SK-N-SH (cell line): ENCODE measurements around the gene COL20A1. TPM values are rescaled to one million over a fixed set of nuclear protein-coding genes. Genes with fewer than 3 reads are reported as not detected.

Source experiments
- CTCF ChIA-PET: fragments of 300-600, 350-600 bp; formaldehyde crosslinking; extraction: SDS; loops from one replicate; lab custom pipeline; 2021; lab: Yijun Ruan, JAX
- POLR2A ChIA-PET: fragments of 350-600 bp; sonication (Branson Sonifier 250); formaldehyde crosslinking; extraction: SDS; loops from one replicate; lab custom pipeline; 2020; ENCODE audit warnings: antibody characterized with exemption, inconsistent platforms; lab: Yijun Ruan, JAX
- DNase-seq: peaks from one replicate; pipeline ENCODE4 v3.0.0; 2012
- H2AFZ ChIP-seq: fragments of 200-600 bp; sonication (generic); 2 replicates; pipeline ENCODE4 v1.8.1; 2016; ENCODE audit warnings: antibody characterized with exemption, mild to moderate bottlenecking, low read depth
- H3F3A ChIP-seq: fragments of 200-600 bp; sonication (generic); replicated peaks from 2 replicates; pipeline ENCODE3; 2016; ENCODE audit warnings: antibody characterized with exemption, mild to moderate bottlenecking; ENCODE audit not compliant: insufficient read depth
- H3K27ac ChIP-seq, 2 experiments: fragments of 200-500 bp in 1 of 2; fragments of 200-600 bp in 1 of 2; sonication (Bioruptor generic) in 1 of 2; sonication (generic), shearing (Covaris generic) in 1 of 2; 2 replicates each; pipeline versions ENCODE4 v1.5.1 to v1.6.1; 2014 to 2016; ENCODE audit warnings: low read depth in 2 of 2, inconsistent platforms in 1 of 2, low read length in 1 of 2, mild to moderate bottlenecking in 1 of 2, mixed read lengths in 1 of 2
- H3K27me3 ChIP-seq: fragments of 200-600 bp; sonication (generic), shearing (Covaris generic); 2 replicates; pipeline ENCODE4 v1.6.1; 2016; ENCODE audit warnings: mixed run types; ENCODE audit not compliant: insufficient read depth
- H3K36me3 ChIP-seq, 2 experiments: fragments of 200-500 bp in 1 of 2; fragments of 200-600 bp in 1 of 2; sonication (Bioruptor generic) in 1 of 2; sonication (generic) in 1 of 2; replicated peaks in 1 of 2; 2 replicates each; pipeline versions ENCODE3 to v1.5.1; 2014 to 2016; ENCODE audit warnings: low read length in 1 of 2, mild to moderate bottlenecking in 1 of 2; ENCODE audit not compliant: insufficient read depth in 2 of 2, control insufficient read depth in 1 of 2
- H3K4me1 ChIP-seq, 2 experiments: fragments of 200-500 bp in 1 of 2; fragments of 200-600 bp in 1 of 2; sonication (Bioruptor generic) in 1 of 2; sonication (generic), shearing (Covaris generic) in 1 of 2; 2 replicates each; pipeline versions ENCODE4 v1.5.1 to v1.6.1; 2014 to 2016; ENCODE audit warnings: low read depth in 1 of 2, low read length in 1 of 2, mixed run types in 1 of 2; ENCODE audit not compliant: insufficient read depth in 2 of 2, control insufficient read depth in 1 of 2
- H3K4me2 ChIP-seq: fragments of 200-600 bp; sonication (generic), shearing (Covaris generic); 2 replicates; pipeline ENCODE4 v1.6.1; 2017; ENCODE audit warnings: mixed run types
- H3K4me3 ChIP-seq, 2 experiments: fragments of 200-500 bp in 1 of 2; fragments of 200-600 bp in 1 of 2; sonication (Bioruptor generic) in 1 of 2; sonication (generic), shearing (Covaris generic) in 1 of 2; 2 replicates each; pipeline versions ENCODE4 v1.5.1 to v1.8.1; 2014 to 2016; ENCODE audit warnings: low read depth in 2 of 2, inconsistent platforms in 1 of 2, low read length in 1 of 2, mild to moderate bottlenecking in 1 of 2, mixed read lengths in 1 of 2, moderate library complexity in 1 of 2
- H3K79me2 ChIP-seq: fragments of 200-600 bp; sonication (generic); 2 replicates; pipeline ENCODE4 v1.8.1; 2017; ENCODE audit warnings: mild to moderate bottlenecking; ENCODE audit not compliant: insufficient read depth
- H3K9ac ChIP-seq: fragments of 200-600 bp; sonication (generic); 2 replicates; pipeline ENCODE4 v1.6.1; 2017; ENCODE audit warnings: mixed run types
- H3K9me2 ChIP-seq: fragments of 200-600 bp; sonication (generic); 2 replicates; pipeline ENCODE4 v1.6.1; 2017; ENCODE audit warnings: mixed run types
- H3K9me3 ChIP-seq: fragments of 200-600 bp; sonication (generic); 2 replicates; pipeline ENCODE4 v1.6.1; 2017; ENCODE audit warnings: mixed run types, mild to moderate bottlenecking, moderate library complexity
- H4K20me1 ChIP-seq: fragments of 200-600 bp; sonication (generic); 2 replicates; pipeline ENCODE4 v1.6.1; 2017; ENCODE audit warnings: mild to moderate bottlenecking, mixed run types; ENCODE audit not compliant: insufficient read depth
- CHD2 ChIP-seq: fragments of 150-350 bp; IDR thresholded peaks from 2 replicates; pipeline ENCODE4 v1.6.1; 2018; ENCODE audit warnings: low read length; ENCODE audit not compliant: partially characterized antibody
- ELF1 ChIP-seq: IDR thresholded peaks from 2 replicates; pipeline ENCODE4 v1.4.0; 2012
- EZH2phosphoT487 ChIP-seq: fragments of 200-600 bp; sonication (generic); IDR thresholded peaks from 2 replicates; pipeline ENCODE4 v1.6.1; 2017; ENCODE audit warnings: low read depth, mixed run types, mild to moderate bottlenecking, antibody characterized with exemption, moderate library complexity, borderline replicate concordance
- FOXJ3 ChIP-seq: sonication (generic); formaldehyde crosslinking; IDR thresholded peaks from 2 replicates; pipeline ENCODE4 v1.5.1; 2020; ENCODE audit warnings: mild to moderate bottlenecking, missing genetic modification reagents
- GABPA ChIP-seq: IDR thresholded peaks from 2 replicates; pipeline ENCODE4 v1.4.0; 2012; ENCODE audit warnings: low read depth, mild to moderate bottlenecking
- GATA2 ChIP-seq: sonication (generic); formaldehyde crosslinking; IDR thresholded peaks from 2 replicates; pipeline ENCODE4 v1.5.0; 2020; ENCODE audit warnings: mild to moderate bottlenecking, missing genetic modification reagents
- JUND ChIP-seq: IDR thresholded peaks from 2 replicates; pipeline ENCODE4 v1.4.0; 2012
- MEF2A ChIP-seq: IDR thresholded peaks from 2 replicates; pipeline ENCODE4 v1.4.0; 2012; ENCODE audit warnings: low read depth, borderline replicate concordance
- MXI1 ChIP-seq: IDR thresholded peaks from 2 replicates; pipeline ENCODE4 v1.6.1; 2012; ENCODE audit warnings: mild to moderate bottlenecking, low read depth, low read length, improper control_type of control experiment
- NFIC ChIP-seq: IDR thresholded peaks from 2 replicates; pipeline ENCODE4 v1.4.0; 2012; ENCODE audit warnings: borderline replicate concordance
- POLR2AphosphoS5 ChIP-seq: IDR thresholded peaks from 2 replicates; pipeline ENCODE4 v1.6.1; 2012; ENCODE audit warnings: low read depth, low read length
- RXRA ChIP-seq: IDR thresholded peaks from 2 replicates; pipeline ENCODE4 v1.4.0; 2012; ENCODE audit warnings: low read depth, mild to moderate bottlenecking, borderline replicate concordance
- TEAD4 ChIP-seq: IDR thresholded peaks from 2 replicates; pipeline ENCODE4 v1.4.0; 2012; ENCODE audit warnings: mild to moderate bottlenecking, borderline replicate concordance; ENCODE audit not compliant: insufficient read depth
- YY1 ChIP-seq: IDR thresholded peaks from 2 replicates; pipeline ENCODE4 v1.4.0; 2012; ENCODE audit warnings: low read depth, mild to moderate bottlenecking
- whole genome bisulfite sequencing: methylation state at CpG from one replicate; pipeline ENCODE4 v1.1.6; 2017; ENCODE audit warnings: low lambda C conversion rate; 5-methylcytosine and 5-hydroxymethylcytosine counted together
- polyA plus RNA-seq, 3 experiments: library from polyadenylated mRNA; depleted of rRNA; stranded (reverse); fragments of >200 nt; gene quantifications; 2 replicates each; pipeline ENCODE4 v1.2.3, GENCODE V29; 2012

COL20A1 gene
- polyA plus RNA-seq, 1 of the 3 experiments (the other 2 are of a cell fraction) = not detected

GRCh38 chr20:63286781-63287696 is 5.9 kb upstream of the COL20A1 start:
- no peak overlapping the region for H2AFZ ChIP-seq
- no peaks in the 10 kb centered on the region for H3K9me2 ChIP-seq
- peaks cover 2% of the 10 kb centered on the region for H3F3A ChIP-seq
- ChIA-PET CTCF (interaction anchor here (0.9 to 3.2 kb wide), 5 partner anchors 8 to 95 kb away, joined by 3 to 13 read pairs (median 6); partner anchors contain the start of gene ARFGAP1), POLR2A (interaction anchor here (1.7 kb wide), 1 partner anchor 14 kb away, joined by 7 read pairs; the partner anchor contains the start of gene ARFGAP1)
- no peaks in the 10 kb centered on the region; a peak in 1 of 4 replicates for H3K4me1 ChIP-seq
- no peaks in the 10 kb centered on the region for H3K27me3 ChIP-seq
- H3K4me2 ChIP-seq = no peak overlapping the region
- WGBS = 94% methylated on average over 13 of the region's 23 CpGs
- H3K4me3 ChIP-seq = no peak overlapping the region
- H3K9me3 ChIP-seq = no peaks in the 10 kb centered on the region
- H4K20me1 ChIP-seq = peaks cover 20% of the 10 kb centered on the region; the same call in 1 of the 2 replicates
- no peak for DNase-seq
- no peak overlapping the region for H3K9ac ChIP-seq
- peaks cover 3% of the 10 kb centered on the region; the same call in 1 of the 2 replicates for H3K79me2 ChIP-seq
- peaks cover 0 to 65% of the 10 kb centered on the region in 2 experiments for H3K36me3 ChIP-seq
- no peak overlapping the region for H3K27ac ChIP-seq
- TF ChIP-seq EZH2phosphoT487 (no peak), TEAD4 (no peak), GATA2 (CRISPR knock-in tag) (no peak), POLR2AphosphoS5 (no peak), FOXJ3 (CRISPR knock-in tag) (no peak), CHD2 (no peak), GABPA (no peak), ELF1 (no peak), YY1 (no peak), MXI1 (no peak)

GRCh38 chr20:63287697-63288580 is 5.0 kb upstream of the COL20A1 start:
- CTCF ChIA-PET = interaction anchor here (0.6 to 3.2 kb wide), 5 partner anchors 22 to 232 kb away, joined by 3 to 13 read pairs (median 3); no protein-coding TSS in a partner anchor
- H3K9ac ChIP-seq = no peak overlapping the region
- H3K79me2 ChIP-seq = peaks cover under 1% of the 10 kb centered on the region; the same call in 1 of the 2 replicates
- H3F3A ChIP-seq = peaks cover 4% of the 10 kb centered on the region
- H3K4me2 ChIP-seq = no peak overlapping the region
- H3K4me1 ChIP-seq = no peaks in the 10 kb centered on the region; a peak in 1 of 4 replicates
- H3K27ac ChIP-seq = no peak overlapping the region
- no peak overlapping the region for H2AFZ ChIP-seq
- H3K9me3 ChIP-seq = no peaks in the 10 kb centered on the region
- no peak overlapping the region for H3K4me3 ChIP-seq
- H3K27me3 ChIP-seq = no peaks in the 10 kb centered on the region
- no peaks in the 10 kb centered on the region for H3K9me2 ChIP-seq
- peaks cover 0 to 56% of the 10 kb centered on the region in 2 experiments for H3K36me3 ChIP-seq
- POLR2A ChIA-PET = interaction anchor here (0.5 to 1.7 kb wide), 2 partner anchors 15 to 64 kb away, joined by 4 to 7 read pairs; partner anchors contain the start of gene ARFGAP1
- H4K20me1 ChIP-seq = peaks cover 21% of the 10 kb centered on the region; the same call in 1 of the 2 replicates
- no peak for DNase-seq
- 94% methylated on average over 50 of the region's 55 CpGs for WGBS
- TF ChIP-seq NFIC (no peak), MEF2A (no peak), POLR2AphosphoS5 (no peak), FOXJ3 (CRISPR knock-in tag) (no peak), RXRA (no peak), ELF1 (no peak), CHD2 (no peak), JUND (no peak)
